ENCODE measurements around the gene NAP1L5. TPM values are rescaled to one million over a fixed set of nuclear protein-coding genes. Genes with fewer than 3 reads are reported as not detected.
A peak's percentile ranks its signal among the peaks of the same experiment; 100 is the strongest.

The NAP1L5 gene
- polyA plus RNA-seq, 12 donors = 7.1 to 12.2 (median 9.0) TPM; not detected in 1

DNA sequence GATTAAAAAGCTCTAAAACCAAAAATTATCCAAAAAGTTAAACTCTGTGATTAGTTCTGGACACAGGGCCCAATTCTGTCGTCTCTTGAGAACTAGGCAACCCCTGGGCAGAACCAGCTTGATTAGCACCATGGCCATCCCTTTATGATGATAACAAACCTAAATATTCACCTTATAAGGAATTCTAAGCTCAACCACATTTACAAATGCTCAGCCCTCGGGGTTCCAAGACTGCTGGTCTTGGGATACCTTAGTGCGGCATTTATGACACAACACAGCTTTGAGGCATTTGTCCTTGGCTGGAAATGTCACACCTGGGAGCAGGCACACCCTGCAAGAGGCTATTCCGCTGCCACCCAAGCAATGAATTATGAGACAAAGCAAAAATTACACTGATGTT is 27.5 kb upstream of the NAP1L5 start:
- DNase-seq = no peak

DNA sequence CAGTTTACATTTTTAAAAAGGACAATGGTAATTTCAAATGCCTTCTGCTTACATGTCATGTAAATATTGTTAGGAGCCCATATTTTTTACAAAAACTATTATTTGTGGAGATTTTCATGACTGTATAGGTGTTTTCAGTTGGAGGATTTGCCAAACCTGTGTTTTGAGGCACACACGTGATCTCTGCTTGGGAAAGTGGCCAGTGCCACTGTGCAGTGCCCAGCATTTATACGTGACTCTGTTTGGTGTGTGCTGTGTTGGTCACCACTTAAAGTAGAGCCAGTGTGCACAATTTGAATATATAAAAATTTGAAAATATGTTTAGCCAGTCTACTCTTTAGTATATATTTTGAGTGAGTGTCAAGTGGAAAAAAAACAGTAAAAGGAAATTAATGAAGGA is 26.8 kb upstream of the NAP1L5 start:
- DNase-seq = no peak

DNA sequence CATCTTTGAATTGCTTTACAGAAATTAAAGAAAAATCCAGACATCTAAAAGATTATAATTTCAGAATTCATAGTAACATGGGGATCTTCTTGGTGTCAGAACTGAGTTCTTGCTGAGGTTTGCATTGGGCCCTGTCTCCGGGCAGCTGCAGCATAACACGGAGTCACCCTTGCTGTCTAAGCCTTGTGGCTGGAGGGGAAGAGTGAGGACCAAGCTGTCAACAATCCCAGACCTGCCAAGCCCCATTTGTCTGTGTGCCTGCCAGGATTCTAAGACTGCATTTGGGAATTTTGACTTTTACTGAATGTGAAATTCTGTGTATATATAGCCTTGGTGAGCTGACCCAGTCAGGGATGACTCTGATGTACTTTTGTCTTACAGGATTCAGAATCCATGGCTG is 25.2 kb upstream of the NAP1L5 start:
- no peak for DNase-seq

DNA sequence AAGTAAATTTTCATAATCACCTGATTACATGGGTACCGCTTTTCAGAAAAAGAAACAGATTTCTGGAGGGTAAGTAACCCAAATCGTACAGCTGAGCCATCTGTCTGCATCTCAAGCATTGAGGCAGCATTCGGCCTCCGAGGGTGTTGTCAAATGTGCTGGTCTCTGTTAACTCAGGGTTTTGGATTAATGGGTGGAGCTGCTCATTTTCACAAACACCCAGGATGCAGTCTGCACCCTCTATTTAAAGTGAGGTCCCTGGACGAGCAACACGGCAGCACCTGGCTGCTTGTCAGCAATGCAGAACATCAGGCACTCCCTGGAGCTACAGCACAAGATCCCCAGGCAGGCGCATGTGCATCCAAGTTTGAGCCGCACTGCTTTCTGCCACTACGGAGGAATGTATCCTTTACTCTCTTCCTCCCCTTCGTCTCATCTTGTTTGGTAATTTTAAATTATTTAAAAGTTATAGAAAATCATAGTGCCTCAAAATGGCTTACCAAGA is 24.7 kb upstream of the NAP1L5 start:
- DNase-seq = no peak

DNA sequence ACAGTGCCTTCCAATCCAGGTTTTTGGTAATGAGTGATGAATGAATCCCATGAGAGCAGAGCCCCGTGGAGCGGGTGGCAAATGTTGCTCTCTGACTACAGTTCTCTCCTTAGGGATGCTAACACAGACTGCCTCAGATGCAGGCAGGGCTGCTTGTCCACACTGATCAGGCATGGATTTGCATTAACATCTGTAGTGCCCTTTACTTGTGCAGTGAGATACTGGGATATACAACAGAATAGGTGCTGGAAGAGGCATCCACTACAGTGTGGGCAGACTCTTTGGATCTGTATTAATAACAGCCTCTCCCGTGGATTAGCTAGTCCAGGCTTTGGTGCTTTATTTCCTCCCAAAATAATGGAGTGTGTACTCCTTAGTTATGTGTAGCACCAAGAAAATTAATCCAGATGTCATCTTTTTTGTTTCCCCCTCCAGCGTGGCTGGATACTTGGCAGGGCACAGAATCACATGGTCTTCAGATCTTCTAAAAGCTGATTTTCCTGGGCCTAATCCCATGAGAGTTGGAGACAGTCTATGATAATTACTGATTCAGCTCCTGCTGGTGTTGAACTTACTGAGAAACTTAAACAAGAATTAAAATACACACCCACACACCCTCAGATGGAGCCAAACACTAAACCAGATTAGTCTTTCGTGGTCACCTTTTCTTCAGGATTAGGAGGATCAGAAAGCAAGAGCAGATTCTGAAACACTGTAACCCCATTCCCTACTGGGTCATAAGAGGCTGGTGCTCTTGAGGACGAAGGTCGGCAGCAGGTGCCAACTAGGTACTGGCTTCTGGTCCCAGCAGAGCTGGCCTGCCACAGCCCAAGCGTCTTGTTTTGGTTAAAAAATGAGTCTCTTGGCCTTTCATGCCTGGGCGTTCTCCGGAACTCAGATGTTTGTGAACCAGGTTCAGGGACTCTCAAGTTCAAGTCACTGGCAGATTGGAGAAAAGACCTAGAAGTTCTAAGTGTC is 23.1 kb upstream of the NAP1L5 start:
- DNase-seq = no peak

DNA sequence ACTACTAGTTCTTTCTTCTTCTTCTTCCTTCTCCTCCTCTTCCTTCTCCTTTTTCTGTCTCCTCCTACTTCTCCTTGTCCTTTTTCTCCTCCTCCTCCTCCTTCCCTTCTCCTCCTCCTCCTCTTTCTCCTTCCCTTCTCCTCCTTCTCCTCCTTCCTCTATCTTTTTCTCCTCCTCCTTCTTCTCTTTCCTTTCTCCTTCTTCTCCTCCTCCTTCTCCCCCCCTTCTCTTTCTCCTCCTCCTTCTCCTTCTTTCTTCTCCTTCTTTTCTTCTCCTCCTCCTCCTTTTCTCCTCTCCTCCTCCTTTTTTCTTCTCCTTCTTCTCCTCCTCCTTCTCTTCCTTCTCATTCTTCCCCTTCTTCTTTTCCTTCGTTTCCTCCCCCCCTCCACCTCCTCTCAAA is 21.8 kb upstream of the NAP1L5 start:
- no peak for DNase-seq

DNA sequence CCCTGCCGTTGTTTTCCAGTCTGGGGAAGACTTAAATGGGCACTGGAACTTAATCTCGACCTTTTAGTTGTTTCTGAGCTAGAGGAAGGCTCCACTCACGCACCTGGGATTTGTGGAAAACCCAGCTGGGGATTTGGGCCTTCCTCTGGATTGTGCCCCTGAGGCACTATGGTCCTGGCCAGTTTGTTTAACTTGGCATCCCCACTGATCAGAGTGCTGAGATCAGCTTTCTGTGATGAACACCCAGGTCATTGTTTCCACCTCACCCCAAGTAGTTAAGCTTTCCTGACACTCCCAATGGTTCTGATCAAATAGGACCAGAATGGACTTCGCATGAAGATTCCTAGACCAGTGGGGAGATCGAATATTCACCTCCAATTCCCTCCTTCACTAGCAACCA is 20.5 kb upstream of the NAP1L5 start:
- DNase-seq = no peak

DNA sequence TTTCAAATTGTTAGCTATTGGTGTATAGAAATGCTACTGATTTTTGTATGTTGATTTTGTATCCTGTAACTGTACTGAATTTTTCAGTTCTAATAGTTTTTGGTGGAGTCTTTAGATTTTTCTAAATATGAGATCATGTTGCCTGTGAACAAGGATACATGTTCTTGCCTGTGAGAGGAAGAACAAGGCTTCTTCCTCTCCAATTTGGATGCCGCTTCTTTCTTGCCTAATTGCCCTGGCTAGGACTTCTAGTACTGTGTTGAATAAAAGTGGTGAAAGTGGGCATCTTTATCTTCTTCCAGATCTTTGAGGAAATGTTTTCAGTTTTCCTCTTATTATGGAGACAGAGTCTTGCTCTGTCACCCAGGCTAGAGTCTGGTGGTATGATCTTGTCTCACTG is 16.2 kb upstream of the NAP1L5 start:
- no peak for DNase-seq

DNA sequence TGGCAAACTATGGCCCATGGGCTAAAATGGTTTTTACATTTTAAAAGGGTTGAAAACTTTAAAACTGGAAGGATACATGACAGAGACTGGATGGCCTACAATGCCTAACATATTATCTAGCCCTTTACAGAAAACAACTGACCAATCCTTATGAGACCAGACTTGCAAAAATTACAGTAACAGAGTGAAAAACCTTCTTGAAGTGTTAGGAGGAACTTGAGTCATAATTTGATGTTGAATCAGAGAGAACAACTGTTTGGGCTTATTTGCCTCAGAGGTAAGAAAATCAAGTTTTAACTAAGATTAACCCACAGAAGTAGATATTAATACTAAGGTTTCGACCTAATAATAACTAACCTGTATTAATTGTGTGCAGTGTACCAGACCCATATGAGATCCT is 12.4 kb upstream of the NAP1L5 start:
- DNase-seq = no peak

DNA sequence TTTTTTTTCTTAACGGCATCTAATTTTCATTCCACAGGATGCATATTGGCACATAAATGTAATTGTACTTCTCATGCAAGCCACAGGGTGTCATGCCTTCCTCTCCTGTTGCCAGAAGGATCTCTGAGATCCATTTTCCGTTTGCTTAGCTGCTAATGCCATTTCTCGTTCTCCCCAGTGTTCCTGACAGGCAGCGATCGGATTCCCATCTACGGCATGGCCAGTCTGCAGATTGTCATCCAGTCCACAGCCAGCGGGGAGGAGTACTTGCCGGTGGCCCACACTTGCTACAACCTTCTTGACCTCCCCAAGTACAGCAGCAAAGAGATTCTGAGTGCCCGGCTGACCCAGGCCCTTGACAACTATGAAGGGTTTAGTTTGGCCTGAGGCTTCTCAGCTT is 8.9 kb upstream of the NAP1L5 start:
- peak; percentile 63 for DNase-seq

DNA sequence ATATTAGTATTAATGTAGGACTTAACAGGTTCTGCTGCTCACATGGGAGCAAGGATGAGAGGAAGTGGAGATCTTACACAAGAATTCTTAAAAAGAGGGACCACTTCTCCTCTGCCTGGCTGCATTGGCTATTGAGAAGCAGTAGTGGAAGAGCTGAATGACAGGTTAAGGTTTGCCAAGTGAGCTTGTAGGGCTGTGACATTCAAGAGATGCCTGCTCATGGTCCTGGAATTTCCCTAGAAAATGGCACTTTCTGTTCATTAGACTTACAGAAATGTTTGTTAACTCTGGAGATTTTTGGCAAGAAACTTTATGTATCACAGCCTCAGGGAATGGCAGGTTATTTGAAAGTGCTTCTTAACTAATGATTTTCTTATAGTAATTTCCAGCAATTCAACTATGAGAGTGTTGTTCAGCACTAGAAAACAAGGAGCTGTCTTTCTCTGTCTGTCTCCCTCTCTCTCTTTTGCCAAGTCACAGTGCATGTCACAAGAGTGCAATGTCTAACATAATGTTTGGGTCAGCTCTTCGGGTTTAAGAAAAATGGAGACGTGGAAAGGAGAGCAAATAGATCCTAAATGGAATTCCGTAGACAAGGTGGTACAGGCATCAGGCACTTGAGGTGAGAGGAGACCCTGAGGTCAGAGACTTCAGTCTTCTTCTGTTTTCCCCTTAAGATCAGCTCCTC is 8.3 kb upstream of the NAP1L5 start:
- DNase-seq = no peak

DNA sequence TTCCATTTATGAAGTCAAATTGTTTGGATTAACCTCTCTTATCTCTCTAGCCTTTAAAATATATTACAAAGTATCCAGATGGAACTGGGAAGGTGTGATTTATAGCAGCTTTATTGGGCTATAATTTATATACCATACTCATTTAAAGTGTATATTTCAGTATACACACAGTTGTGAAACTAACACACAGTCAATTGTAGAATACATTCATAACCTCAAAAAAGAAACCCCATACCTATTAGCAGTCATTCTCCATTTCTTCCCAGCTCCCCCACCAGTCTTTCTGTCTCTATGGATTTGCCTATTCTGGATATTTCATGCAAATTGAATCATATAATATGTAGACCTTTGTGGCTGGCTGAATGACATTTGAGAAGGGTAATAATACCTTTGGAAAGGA is 7.6 kb upstream of the NAP1L5 start:
- no peak for DNase-seq

DNA sequence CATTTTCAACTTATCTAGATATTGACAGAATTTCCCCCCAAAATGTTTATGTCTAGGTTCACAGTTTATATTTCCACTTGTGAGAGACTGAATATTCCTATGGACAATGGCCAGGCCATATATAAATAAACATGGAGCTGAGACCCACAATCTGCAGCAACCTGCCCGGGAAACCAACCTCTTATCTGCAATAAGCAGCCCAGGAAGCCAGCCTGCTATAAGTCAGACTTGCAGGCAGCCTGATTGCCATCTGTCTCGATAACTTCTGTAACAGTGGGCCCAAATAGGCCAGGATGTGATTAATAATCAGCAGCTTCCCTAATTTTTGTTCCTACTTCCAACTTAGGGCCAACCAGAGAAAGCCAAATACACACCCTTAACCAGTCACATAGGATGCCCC is 5.2 kb upstream of the NAP1L5 start:
- no peak for DNase-seq

DNA sequence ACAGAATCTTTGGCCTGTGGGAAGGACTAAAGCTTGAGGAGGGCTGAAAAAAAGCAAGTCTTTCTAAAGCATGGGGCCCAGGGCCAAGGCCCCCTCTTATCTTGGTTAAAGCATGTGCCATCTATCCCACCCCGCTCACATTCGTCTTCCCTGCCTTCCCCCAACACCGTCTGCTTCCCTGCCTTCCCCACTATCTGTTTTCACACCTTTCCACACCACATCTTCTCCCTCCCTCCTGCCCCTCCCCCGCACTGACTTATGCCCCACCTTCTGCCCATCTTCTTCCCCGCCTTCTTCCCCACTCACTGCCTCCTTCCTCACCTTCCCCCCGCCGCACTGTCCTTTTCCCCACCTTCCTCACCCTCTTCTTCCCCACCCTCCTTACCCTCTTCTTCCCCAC is 890 bp upstream of the NAP1L5 start:
- no peak for DNase-seq

DNA sequence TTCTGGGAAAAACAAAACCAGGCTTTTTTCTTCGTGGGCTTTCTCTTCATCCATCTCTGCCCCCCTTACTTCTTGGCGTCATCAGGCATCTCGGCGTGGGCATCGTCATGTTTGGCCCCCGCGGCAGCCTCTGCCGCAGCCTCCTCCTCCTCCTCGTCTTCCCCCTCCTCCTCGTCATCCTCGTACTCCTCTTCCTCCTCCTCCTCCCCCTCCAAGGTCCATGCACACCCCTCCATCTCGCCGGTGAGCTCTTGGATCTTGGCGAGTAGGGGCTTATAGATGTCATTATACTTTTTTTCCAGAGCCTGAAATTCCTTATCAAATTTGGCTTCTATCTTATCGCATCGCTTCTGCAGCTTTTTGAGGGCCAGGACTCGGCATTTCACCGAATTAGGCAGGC is 488 bp downstream of the NAP1L5 start:
- DNase-seq = peak; percentile 24

DNA sequence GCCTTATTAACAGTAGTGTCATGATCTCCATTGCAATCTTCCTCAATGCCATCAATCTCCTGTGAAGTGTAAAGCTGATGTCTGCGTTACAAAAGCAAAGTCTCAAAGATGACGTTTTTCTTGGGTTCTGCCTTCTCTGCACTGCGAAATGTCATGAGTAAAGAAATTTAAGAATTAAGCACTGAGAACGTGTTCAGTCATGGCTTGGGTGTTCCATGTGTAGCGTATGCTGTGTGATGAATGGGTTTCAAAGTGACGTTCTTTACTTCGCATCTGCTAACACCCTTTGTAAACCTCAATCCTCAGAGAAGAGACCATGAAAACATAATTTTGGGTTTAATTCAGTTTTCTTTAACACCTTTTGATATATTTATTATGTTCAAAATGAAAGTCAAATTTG is 999 bp downstream of the NAP1L5 start:
- no peak for DNase-seq

DNA sequence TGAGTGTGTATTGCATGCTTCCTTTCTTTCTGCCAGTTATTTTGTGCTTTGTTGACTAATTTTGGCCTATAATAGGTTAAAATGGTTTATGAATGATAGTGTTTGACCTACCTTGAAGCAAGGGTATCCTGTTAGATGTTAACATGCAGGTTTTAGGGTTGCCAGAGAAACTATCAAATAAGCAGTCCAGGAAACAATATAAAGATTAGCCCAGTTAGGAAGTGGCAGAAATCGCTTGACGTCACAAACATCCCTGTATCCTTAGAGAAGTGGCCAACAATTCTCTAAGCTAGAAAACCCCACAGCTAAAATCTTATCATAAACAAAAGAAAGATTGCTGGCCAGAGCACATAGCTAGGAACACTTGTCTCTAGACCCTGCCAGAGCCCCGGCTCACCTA is 3.8 kb downstream of the NAP1L5 start:
- no peak for DNase-seq

DNA sequence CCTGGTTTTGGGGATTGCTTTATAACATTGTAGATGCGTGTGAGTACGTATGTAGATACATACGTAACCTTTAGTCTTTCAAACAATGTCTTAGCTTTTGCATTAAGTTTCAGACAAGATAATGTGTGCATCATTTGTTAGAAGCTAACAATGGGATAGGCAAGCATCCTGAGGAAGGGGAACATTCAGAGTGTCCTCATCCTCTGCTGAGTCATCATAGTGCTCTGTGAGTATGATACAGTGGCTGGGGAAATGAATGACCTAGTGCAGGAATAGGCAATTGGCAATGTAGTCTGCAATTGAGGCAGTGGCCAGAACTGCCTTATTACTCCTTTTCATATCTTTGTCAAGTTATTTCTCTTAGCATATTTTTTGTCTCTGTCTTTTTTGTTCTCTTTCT is 7.3 kb downstream of the NAP1L5 start:
- DNase-seq = no peak

DNA sequence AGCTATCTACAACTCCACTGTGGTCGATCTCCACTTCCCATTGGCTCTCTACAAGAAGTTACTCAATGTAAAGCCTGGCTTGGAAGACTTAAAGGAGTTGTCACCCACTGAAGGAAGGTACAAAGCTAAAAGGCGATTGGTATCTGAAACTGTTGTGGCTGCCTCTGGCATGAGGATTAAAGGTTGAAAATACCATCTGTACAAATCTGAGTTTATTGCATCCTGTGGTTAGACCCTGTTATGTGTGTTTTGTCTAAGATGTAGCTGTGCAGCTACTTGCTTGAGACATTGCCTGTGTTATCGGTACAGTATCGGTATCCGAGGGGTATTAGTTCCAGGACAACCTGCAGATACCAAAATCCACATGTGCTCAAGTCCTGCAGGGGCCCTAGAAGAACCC is 16.4 kb downstream of the NAP1L5 start:
- DNase-seq = no peak

DNA sequence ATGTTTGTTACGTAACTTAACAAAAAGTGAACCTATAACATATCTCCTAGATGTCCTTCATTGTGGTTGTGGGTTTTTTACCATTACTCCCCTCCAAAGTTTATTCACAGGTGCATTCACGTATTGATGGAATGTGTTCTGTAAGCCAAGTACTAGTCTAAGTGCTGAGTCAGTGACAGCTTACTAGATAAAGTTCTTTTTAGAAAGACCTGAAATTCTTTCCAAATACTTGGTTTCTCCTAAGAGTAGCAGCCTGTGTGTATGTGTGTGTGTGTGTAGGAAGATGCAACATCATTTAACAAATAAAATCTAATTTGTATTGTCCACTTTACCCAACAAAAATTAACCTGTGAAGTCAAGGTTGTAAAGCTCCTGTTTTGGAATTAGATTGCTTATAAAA is 22.1 kb downstream of the NAP1L5 start:
- DNase-seq = no peak

DNA sequence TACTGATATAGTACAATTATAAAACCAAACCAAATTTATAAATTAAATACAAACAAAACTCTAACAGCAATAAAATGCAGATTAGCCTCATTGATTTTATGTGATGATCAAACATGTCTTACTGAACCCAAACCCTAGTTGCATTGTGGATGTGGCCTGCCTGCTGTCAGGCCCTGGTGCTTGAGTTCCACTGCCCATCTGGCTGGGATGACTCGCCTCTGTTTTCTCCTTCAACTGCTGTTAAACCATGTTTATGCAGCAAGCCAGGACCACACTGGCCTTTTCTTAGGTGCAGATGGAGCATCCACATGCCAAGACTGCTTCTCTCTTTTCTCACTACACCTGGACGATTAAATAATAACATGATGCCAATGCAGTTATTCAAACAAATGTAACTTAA is 22.6 kb downstream of the NAP1L5 start:
- DNase-seq = no peak

DNA sequence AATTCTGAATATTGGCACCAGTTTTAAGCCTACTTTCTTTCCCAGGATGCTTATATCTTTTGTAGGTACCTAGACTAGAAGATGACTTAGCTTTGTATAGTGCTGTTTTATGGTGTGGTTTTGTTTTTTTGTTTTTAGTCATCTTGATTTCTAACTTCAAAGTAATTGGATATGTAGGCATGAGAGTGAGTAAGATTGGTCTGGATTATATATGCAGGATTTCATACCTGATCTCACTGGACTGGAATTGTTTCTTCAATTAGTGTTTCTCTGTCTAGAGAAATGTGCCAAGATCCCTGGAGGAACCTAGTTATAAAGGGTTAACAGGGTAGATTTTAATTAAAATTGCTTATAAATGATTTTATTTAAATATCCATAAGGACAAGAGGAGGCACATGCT is 23.1 kb downstream of the NAP1L5 start:
- no peak for DNase-seq

DNA sequence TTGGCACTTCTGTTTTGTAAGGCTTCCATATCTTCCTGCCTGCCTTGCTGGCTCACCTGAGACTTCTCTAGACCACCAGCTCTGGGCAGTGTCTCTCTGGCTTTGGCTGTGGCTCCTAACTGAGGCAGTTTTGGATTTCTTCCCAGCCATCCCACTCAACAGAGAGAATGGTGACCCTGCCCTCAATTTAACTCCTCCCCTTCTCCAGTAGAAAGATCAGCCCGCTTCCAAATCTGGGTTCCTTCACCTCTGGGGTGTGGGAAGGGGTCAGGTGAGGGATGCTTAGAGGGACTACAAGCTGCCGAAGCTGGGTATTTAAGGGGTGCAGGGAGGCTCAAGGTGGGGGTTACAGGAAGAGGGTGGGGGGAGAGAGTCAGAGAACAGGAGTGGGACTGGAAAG is 23.7 kb downstream of the NAP1L5 start:
- no peak for DNase-seq
